Body of pancreas (tissue), 4 donors: ENCODE results near the gene ZNF644.

Experiments
- CTCF ChIP-seq, 7 experiments: fragments of 450-650 bp in 4 of 7; fragments of 200-600 bp in 3 of 7; sonication (generic) in 3 of 7; IDR thresholded peaks; one replicate each; pipeline ENCODE4 v1.5.1; 2016 to 2019; ENCODE audit warnings: antibody characterized with exemption in 7 of 7
- POLR2A ChIP-seq, 3 donors: fragments of 450-650 bp; IDR thresholded peaks; one replicate each; pipeline ENCODE4 v1.6.1; 2016; ENCODE audit warnings: antibody characterized with exemption in 3 of 3, mild to moderate bottlenecking in 2 of 3

GRCh38 chr1:91032349-91032748, 10.5 kb upstream of the ZNF644 start:
- TF ChIP-seq CTCF (IDR thresholded peaks at IDR 0.05) = no peak
- no peak for TF ChIP-seq POLR2A (IDR thresholded peaks at IDR 0.05)
